ENCODE data around the gene KIF5A.

KIF5A gene

GRCh38 chr12:57547288-57548012, 2.4 kb upstream of the KIF5A start:
- Histone ChIP-seq H3K9ac (ENCODE audit: low read depth, low read length, poor library complexity) (no peak overlapping the region), H2BK12ac (ENCODE audit: low read length) (no peak overlapping the region), H4K91ac (ENCODE audit: low read depth, low read length, poor library complexity) (no peak overlapping the region), H3K18ac (ENCODE audit: low read length) (no peak overlapping the region), H3K4ac (ENCODE audit: low read length) (no peak overlapping the region), H3K4me1 (ENCODE audit: control insufficient read depth in 2 of 2, insufficient read depth in 1 of 2, low read depth in 1 of 2, low read length in 2 of 2) (peaks cover 21 to 22% of the 10 kb centered on the region in 2 donors), H3K36me3 (replicated peaks in 1 of 2; ENCODE audit: control insufficient read depth in 2 of 2, insufficient read depth in 2 of 2, low read length in 2 of 2) (peaks cover 4 to 27% of the 10 kb centered on the region in 2 donors), H3K27me3 (ENCODE audit: control insufficient read depth in 3 of 3, insufficient read depth in 3 of 3, low read depth in 1 of 3, low read length in 3 of 3) (peaks cover 0 to 33% (median 11%) of the 10 kb centered on the region in 3 experiments), H3K4me2 (ENCODE audit: insufficient read depth, low read length, poor library complexity, severe bottlenecking) (no peak overlapping the region), H2AK5ac (ENCODE audit: low read depth, low read length) (no peak overlapping the region), H3K27ac (replicated peaks; ENCODE audit: low read length) (no peak overlapping the region), H4K8ac (ENCODE audit: low read depth, low read length) (no peak overlapping the region), H3K9me3 (replicated peaks in 1 of 2; ENCODE audit: control insufficient read depth in 2 of 2, insufficient read depth in 1 of 2, low read depth in 1 of 2, low read length in 2 of 2) (no peaks in the 10 kb centered on the region), H3K79me1 (ENCODE audit: low read depth, low read length) (peaks cover 5% of the 10 kb centered on the region), H3K23ac (ENCODE audit: low read depth, low read length, poor library complexity) (no peak overlapping the region), H3K4me3 (ENCODE audit: low read length in 2 of 2) (peak overlapping the region in 1 of 2 donors; percentile 58), H2BK5ac (ENCODE audit: low read length) (no peak overlapping the region), H3K14ac (ENCODE audit: low read length) (no peak overlapping the region), H2BK120ac (ENCODE audit: low read depth, low read length) (no peak overlapping the region), H2BK15ac (ENCODE audit: low read length) (no peak overlapping the region), H2AFZ (ENCODE audit: low read length) (peak overlapping the region; percentile 96)
- WGBS, 2 donors (ENCODE audit: extremely low coverage in 2 of 2, insufficient read length in 2 of 2, insufficient replicate concordance in 1 of 2), result no CpG with 5 or more reads among the region's 9 CpGs
- no peak for DNase-seq (ENCODE audit: low spot score)

GRCh38 chr12:57548013-57548315, 1.9 kb upstream of the KIF5A start:
- Histone ChIP-seq H3K4me3 (ENCODE audit: low read length in 2 of 2) (no peak overlapping the region), H3K27me3 (ENCODE audit: control insufficient read depth in 3 of 3, insufficient read depth in 3 of 3, low read depth in 1 of 3, low read length in 3 of 3) (peaks cover 0 to 33% (median 11%) of the 10 kb centered on the region in 3 experiments), H4K91ac (ENCODE audit: low read depth, low read length, poor library complexity) (no peak overlapping the region), H3K36me3 (replicated peaks in 1 of 2; ENCODE audit: control insufficient read depth in 2 of 2, insufficient read depth in 2 of 2, low read length in 2 of 2) (peaks cover 4 to 23% of the 10 kb centered on the region in 2 donors), H2BK15ac (ENCODE audit: low read length) (no peak overlapping the region), H3K27ac (replicated peaks; ENCODE audit: low read length) (no peak overlapping the region), H3K9me3 (replicated peaks in 1 of 2; ENCODE audit: control insufficient read depth in 2 of 2, insufficient read depth in 1 of 2, low read depth in 1 of 2, low read length in 2 of 2) (no peaks in the 10 kb centered on the region), H2AFZ (ENCODE audit: low read length) (no peak overlapping the region), H2BK12ac (ENCODE audit: low read length) (no peak overlapping the region), H3K23ac (ENCODE audit: low read depth, low read length, poor library complexity) (no peak overlapping the region), H3K4ac (ENCODE audit: low read length) (no peak overlapping the region), H3K14ac (ENCODE audit: low read length) (no peak overlapping the region), H3K4me1 (ENCODE audit: control insufficient read depth in 2 of 2, insufficient read depth in 1 of 2, low read depth in 1 of 2, low read length in 2 of 2) (peaks cover 26 to 27% of the 10 kb centered on the region in 2 donors), H2AK5ac (ENCODE audit: low read depth, low read length) (no peak overlapping the region), H4K8ac (ENCODE audit: low read depth, low read length) (no peak overlapping the region), H3K79me1 (ENCODE audit: low read depth, low read length) (peaks cover 5% of the 10 kb centered on the region), H2BK5ac (ENCODE audit: low read length) (no peak overlapping the region), H3K18ac (ENCODE audit: low read length) (no peak overlapping the region), H3K4me2 (ENCODE audit: insufficient read depth, low read length, poor library complexity, severe bottlenecking) (no peak overlapping the region), H3K9ac (ENCODE audit: low read depth, low read length, poor library complexity) (no peak overlapping the region), H2BK120ac (ENCODE audit: low read depth, low read length) (no peak overlapping the region)
- DNase-seq (ENCODE audit: low spot score), result no peak
- 100% methylated on average over 2 of the region's 2 CpGs for WGBS, 2 donors (ENCODE audit: extremely low coverage in 2 of 2, insufficient read length in 2 of 2, insufficient replicate concordance in 1 of 2)

GRCh38 chr12:57548488-57548887, 1.4 kb upstream of the KIF5A start:
- Histone ChIP-seq H2BK120ac (ENCODE audit: low read depth, low read length) (no peak overlapping the region), H2BK12ac (ENCODE audit: low read length) (no peak overlapping the region), H3K36me3 (replicated peaks in 1 of 2; ENCODE audit: control insufficient read depth in 2 of 2, insufficient read depth in 2 of 2, low read length in 2 of 2) (peaks cover 4 to 20% of the 10 kb centered on the region in 2 donors), H3K23ac (ENCODE audit: low read depth, low read length, poor library complexity) (no peak overlapping the region), H2AK5ac (ENCODE audit: low read depth, low read length) (no peak overlapping the region), H3K4me2 (ENCODE audit: insufficient read depth, low read length, poor library complexity, severe bottlenecking) (no peak overlapping the region), H4K91ac (ENCODE audit: low read depth, low read length, poor library complexity) (no peak overlapping the region), H3K4me1 (ENCODE audit: control insufficient read depth in 2 of 2, insufficient read depth in 1 of 2, low read depth in 1 of 2, low read length in 2 of 2) (peaks cover 32 to 33% of the 10 kb centered on the region in 2 donors), H3K14ac (ENCODE audit: low read length) (no peak overlapping the region), H3K18ac (ENCODE audit: low read length) (no peak overlapping the region), H3K4ac (ENCODE audit: low read length) (no peak overlapping the region), H3K9ac (ENCODE audit: low read depth, low read length, poor library complexity) (no peak overlapping the region), H2BK5ac (ENCODE audit: low read length) (no peak overlapping the region), H3K27ac (replicated peaks; ENCODE audit: low read length) (no peak overlapping the region), H3K4me3 (ENCODE audit: low read length in 2 of 2) (no peak overlapping the region), H3K79me1 (ENCODE audit: low read depth, low read length) (peaks cover 5% of the 10 kb centered on the region), H2BK15ac (ENCODE audit: low read length) (no peak overlapping the region), H4K8ac (ENCODE audit: low read depth, low read length) (no peak overlapping the region), H3K9me3 (replicated peaks in 1 of 2; ENCODE audit: control insufficient read depth in 2 of 2, insufficient read depth in 1 of 2, low read depth in 1 of 2, low read length in 2 of 2) (no peaks in the 10 kb centered on the region), H3K27me3 (ENCODE audit: control insufficient read depth in 3 of 3, insufficient read depth in 3 of 3, low read depth in 1 of 3, low read length in 3 of 3) (peaks cover 0 to 33% (median 11%) of the 10 kb centered on the region in 3 experiments), H2AFZ (ENCODE audit: low read length) (no peak overlapping the region)
- no peak for DNase-seq (ENCODE audit: low spot score)
- WGBS, 2 donors (ENCODE audit: extremely low coverage in 2 of 2, insufficient read length in 2 of 2, insufficient replicate concordance in 1 of 2), result no CpG with 5 or more reads among the region's 2 CpGs

GRCh38 chr12:57549203-57549908, 488 bp upstream of the KIF5A start:
- no peak for DNase-seq (ENCODE audit: low spot score)
- peak overlapping the region; percentile 29 for H3K23ac ChIP-seq (ENCODE audit: low read depth, low read length, poor library complexity)
- H3K4me3 ChIP-seq (ENCODE audit: low read length in 2 of 2), result peak overlapping the region; percentile 60 to 85
- peaks cover 0 to 33% (median 11%) of the 10 kb centered on the region in 3 experiments for H3K27me3 ChIP-seq (ENCODE audit: control insufficient read depth in 3 of 3, insufficient read depth in 3 of 3, low read depth in 1 of 3, low read length in 3 of 3)
- WGBS, 2 donors (ENCODE audit: extremely low coverage in 2 of 2, insufficient read length in 2 of 2, insufficient replicate concordance in 1 of 2), result no CpG with 5 or more reads among the region's 13 CpGs
- no peak overlapping the region for H3K9ac ChIP-seq (ENCODE audit: low read depth, low read length, poor library complexity)
- peak overlapping the region; percentile 58 for H3K18ac ChIP-seq (ENCODE audit: low read length)
- no peak overlapping the region for H2BK15ac ChIP-seq (ENCODE audit: low read length)
- peak overlapping the region; percentile 31 for H2AK5ac ChIP-seq (ENCODE audit: low read depth, low read length)
- no peak overlapping the region for H2BK120ac ChIP-seq (ENCODE audit: low read depth, low read length)
- H3K79me1 ChIP-seq (ENCODE audit: low read depth, low read length), result peaks cover 5% of the 10 kb centered on the region
- H3K4me1 ChIP-seq (ENCODE audit: control insufficient read depth in 2 of 2, insufficient read depth in 1 of 2, low read depth in 1 of 2, low read length in 2 of 2), result peaks cover 34 to 39% of the 10 kb centered on the region in 2 donors
- no peak overlapping the region for H4K91ac ChIP-seq (ENCODE audit: low read depth, low read length, poor library complexity)
- H3K27ac ChIP-seq (replicated peaks; ENCODE audit: low read length), result no peak overlapping the region
- no peak overlapping the region for H3K14ac ChIP-seq (ENCODE audit: low read length)
- H3K4me2 ChIP-seq (ENCODE audit: insufficient read depth, low read length, poor library complexity, severe bottlenecking), result peak overlapping the region; percentile 81
- H2AFZ ChIP-seq (ENCODE audit: low read length), result peak overlapping the region; percentile 89
- peaks cover 4 to 14% of the 10 kb centered on the region in 2 donors for H3K36me3 ChIP-seq (replicated peaks in 1 of 2; ENCODE audit: control insufficient read depth in 2 of 2, insufficient read depth in 2 of 2, low read length in 2 of 2)
- no peaks in the 10 kb centered on the region for H3K9me3 ChIP-seq (replicated peaks in 1 of 2; ENCODE audit: control insufficient read depth in 2 of 2, insufficient read depth in 1 of 2, low read depth in 1 of 2, low read length in 2 of 2)
- H4K8ac ChIP-seq (ENCODE audit: low read depth, low read length), result no peak overlapping the region
- no peak overlapping the region for H2BK12ac ChIP-seq (ENCODE audit: low read length)
- no peak overlapping the region for H2BK5ac ChIP-seq (ENCODE audit: low read length)
- H3K4ac ChIP-seq (ENCODE audit: low read length), result no peak overlapping the region

Measured in neuronal stem cell (in vitro differentiated cells).